Adrenal gland (tissue), 5 donors: ENCODE results near the gene SUN1.

Source experiments
- CTCF ChIP-seq, 6 experiments: fragments of 450-650 bp in 4 of 6; fragments of 200-600 bp in 2 of 6; sonication (generic) in 1 of 6; IDR thresholded peaks; 1 replicate in 5 of 6; 2 replicates in 1 of 6; pipeline versions ENCODE4 v1.5.1 to v1.8.0; 2016 to 2021; ENCODE audit warnings: antibody characterized with exemption in 6 of 6, mild to moderate bottlenecking in 2 of 6, moderate library complexity in 1 of 6
- POLR2A ChIP-seq, 2 donors: fragments of 450-650 bp; IDR thresholded peaks; one replicate each; pipeline ENCODE4 v1.6.1; 2017; ENCODE audit warnings: antibody characterized with exemption in 2 of 2, mild to moderate bottlenecking in 2 of 2, moderate library complexity in 1 of 2
- donor health status: DM: no; HTN: no; CAD: no.

- TF ChIP-seq POLR2A (IDR thresholded peaks at IDR 0.05) (no peak), CTCF (IDR thresholded peaks at IDR 0.05) (peak in 4 of 6 experiments; percentile 16 to 44 (median 37))
These were observed 14.1 kb upstream of the SUN1 start for GRCh38 chr7:818031-818699.
